Esophagus muscularis mucosa (tissue), 4 donors: ENCODE measurements around the gene HS6ST3. TPM values are rescaled to one million over a fixed set of nuclear protein-coding genes. Genes with fewer than 3 reads are reported as not detected.

Experiments
- DNase-seq: peaks from one replicate; pipeline ENCODE4 v3.0.0-alpha.2; 2017; ENCODE audit errors: extremely low spot score
- H3K27ac ChIP-seq, 4 donors: fragments of 200-600 bp; sonication (generic); replicated peaks in 1 of 4; 1 replicate in 3 of 4; 2 replicates in 1 of 4; pipeline ENCODE4 v1.5.1; 2016 to 2019; ENCODE audit warnings: mild to moderate bottlenecking in 1 of 4
- H3K27me3 ChIP-seq, 4 donors: fragments of 200-600 bp; sonication (generic); one replicate each; pipeline versions ENCODE4 v1.5.1 to v1.6.0; 2016 to 2019
- H3K36me3 ChIP-seq, 4 donors: fragments of 200-600 bp; sonication (generic); one replicate each; pipeline ENCODE4 v1.5.1; 2016 to 2019
- H3K4me1 ChIP-seq, 4 donors: fragments of 200-600 bp; sonication (generic); one replicate each; pipeline ENCODE4 v1.5.1; 2016 to 2019
- H3K4me3 ChIP-seq, 4 donors: fragments of 200-600 bp; sonication (generic); 1 replicate in 2 of 4; 2 replicates in 2 of 4; pipeline ENCODE4 v1.5.1; 2016 to 2019; ENCODE audit warnings: mild to moderate bottlenecking in 4 of 4, moderate library complexity in 1 of 4
- H3K9me3 ChIP-seq, 4 donors: fragments of 200-600 bp; sonication (generic); 1 replicate in 3 of 4; 2 replicates in 1 of 4; pipeline ENCODE4 v1.5.1; 2016 to 2019
- CTCF ChIP-seq, 3 experiments: fragments of 200-600 bp in 2 of 3; fragments of 450-650 bp in 1 of 3; sonication (generic) in 2 of 3; IDR thresholded peaks; one replicate each; pipeline ENCODE4 v1.5.1; 2017 to 2019; ENCODE audit warnings: antibody characterized with exemption in 3 of 3, mild to moderate bottlenecking in 2 of 3, moderate library complexity in 1 of 3
- EP300 ChIP-seq: sonication (generic); formaldehyde crosslinking; IDR thresholded peaks from one replicate; pipeline ENCODE4 v1.6.1; 2017; ENCODE audit warnings: antibody characterized with exemption
- POLR2A ChIP-seq: fragments of 450-650 bp; IDR thresholded peaks from one replicate; pipeline ENCODE4 v1.6.1; 2017; ENCODE audit warnings: antibody characterized with exemption, moderate library complexity, mild to moderate bottlenecking, low read depth
- POLR2AphosphoS5 ChIP-seq, 2 donors: sonication (generic); formaldehyde crosslinking; IDR thresholded peaks; one replicate each; pipeline ENCODE4 v1.6.1; 2017; ENCODE audit warnings: antibody characterized with exemption in 2 of 2
- WGBS: methylation state at CpG from one replicate; pipeline ENCODE4 v1.1.5; 2018; 5-methylcytosine and 5-hydroxymethylcytosine counted together
- intact Hi-C: fragments of 100-400 bp; cut with DNase I; formaldehyde crosslinking; loops from one replicate; pipeline ENCODE4 v1.15.1; 2023
- total RNA-seq, 4 donors: library from RNA; depleted of rRNA; stranded (reverse); fragments of >200 nt; gene quantifications; one replicate each; pipeline versions ENCODE4 v1.1.0 to v1.2.1, GENCODE V29; 2016

The HS6ST3 gene
- total RNA-seq, 4 donors from 2014 or later, result 4.6 to 12.4 (median 7.9) TPM

- no peaks in the 10 kb centered on the region for H3K9me3 ChIP-seq
- intact Hi-C loops, result no loop called here
- no peak for DNase-seq
- peak overlapping the region in 1 of 4 donors; percentile 42 for H3K27ac ChIP-seq
- H3K27me3 ChIP-seq, result no peaks in the 10 kb centered on the region
- no peak overlapping the region for H3K4me3 ChIP-seq
- H3K36me3 ChIP-seq, result no peaks in the 10 kb centered on the region
- TF ChIP-seq POLR2AphosphoS5 (IDR thresholded peaks at IDR 0.05), result peak in 1 of 2 donors; percentile 49
- TF ChIP-seq CTCF (IDR thresholded peaks at IDR 0.05), result no peak
- peaks cover 0 to 9% (median 8%) of the 10 kb centered on the region in 4 donors for H3K4me1 ChIP-seq
- 65% methylated on average over 4 of the region's 4 CpGs for WGBS
Measured at GRCh38 chr13:96816261-96816660, 726.4 kb downstream of the HS6ST3 start.

DNA sequence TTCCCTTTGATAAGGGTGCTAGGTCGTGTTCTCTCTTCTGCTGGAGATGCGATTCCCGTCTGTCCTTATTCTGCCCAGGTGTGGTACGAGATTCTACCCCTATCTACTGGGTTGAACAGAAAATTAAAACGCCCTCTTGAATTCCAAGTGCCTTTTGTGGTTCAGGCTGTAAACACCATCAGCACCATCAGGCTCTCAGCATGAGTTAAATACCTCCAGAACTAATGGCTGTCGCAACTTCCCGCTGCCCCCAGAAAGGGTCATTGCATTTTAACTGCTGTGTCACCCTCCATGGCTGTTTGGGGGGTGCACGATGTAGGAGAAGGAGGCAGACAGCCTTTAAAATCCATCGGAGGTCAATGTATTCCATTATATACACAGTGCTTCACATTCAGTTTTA is 727.0 kb downstream of the HS6ST3 start:
- peak overlapping the region in 1 of 4 donors; percentile 42 for H3K27ac ChIP-seq
- WGBS, result 67% methylated on average over 9 of the region's 9 CpGs
- H3K4me1 ChIP-seq, result peaks cover 0 to 9% (median 8%) of the 10 kb centered on the region in 4 donors

DNA sequence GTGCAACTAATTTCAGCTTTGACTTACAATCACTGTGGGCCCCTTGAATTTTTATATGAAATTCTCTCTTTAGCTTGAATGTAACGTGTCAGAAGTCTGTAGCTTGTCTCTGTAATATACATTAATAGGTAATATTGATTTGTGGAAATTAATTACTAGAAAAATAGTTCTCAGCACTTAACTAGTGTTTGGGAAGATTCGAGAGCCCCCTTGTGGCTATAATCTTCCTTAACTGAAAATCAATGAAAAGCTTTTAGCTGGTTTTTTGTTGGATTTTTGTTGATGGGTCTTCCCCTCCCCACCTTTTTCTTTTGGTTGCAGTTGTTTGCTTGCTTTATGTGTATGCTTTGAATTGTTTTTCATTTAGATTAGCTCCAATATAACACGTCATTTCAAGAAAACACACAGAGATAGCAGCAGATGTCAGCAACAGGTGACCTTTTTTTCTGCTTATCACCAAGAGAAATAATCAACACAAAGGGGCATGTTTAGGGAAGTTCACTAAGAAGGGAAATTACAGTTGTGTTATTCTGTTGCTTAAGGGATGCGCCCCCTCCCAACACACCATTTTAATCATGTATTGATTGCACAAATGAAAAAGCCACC is 727.5 kb downstream of the HS6ST3 start:
- Histone ChIP-seq H3K27ac (no peak overlapping the region), H3K36me3 (no peaks in the 10 kb centered on the region), H3K9me3 (no peaks in the 10 kb centered on the region), H3K4me1 (peaks cover 0 to 9% (median 8%) of the 10 kb centered on the region in 4 donors), H3K27me3 (no peaks in the 10 kb centered on the region), H3K4me3 (no peak overlapping the region)
- intact Hi-C loops, result no loop called here
- no peak for TF ChIP-seq POLR2AphosphoS5 (IDR thresholded peaks at IDR 0.05)
- no peak for TF ChIP-seq EP300
- no peak for TF ChIP-seq POLR2A
- TF ChIP-seq CTCF (IDR thresholded peaks at IDR 0.05), result peak; percentile 38 to 46 (median 45)
- no peak for DNase-seq
- 28% methylated on average over 4 of the region's 4 CpGs for WGBS

More for the DNA sequence above, 727.0 kb downstream of the HS6ST3 start:
- H3K36me3 ChIP-seq, result no peaks in the 10 kb centered on the region
- TF ChIP-seq POLR2AphosphoS5 (IDR thresholded peaks at IDR 0.05) (no peak), EP300 (no peak), CTCF (IDR thresholded peaks at IDR 0.05) (no peak), POLR2A (no peak)
- H3K9me3 ChIP-seq, result no peaks in the 10 kb centered on the region
- H3K4me3 ChIP-seq, result no peak overlapping the region
- H3K27me3 ChIP-seq, result no peaks in the 10 kb centered on the region
- DNase-seq, result no peak
- intact Hi-C loops, result no loop called here

- peaks cover 0 to 9% (median 8%) of the 10 kb centered on the region in 4 donors for H3K4me1 ChIP-seq
- intact Hi-C loops, result no loop called here
- TF ChIP-seq CTCF (IDR thresholded peaks at IDR 0.05) (no peak), POLR2AphosphoS5 (IDR thresholded peaks at IDR 0.05) (no peak), POLR2A (no peak)
Measured at GRCh38 chr13:96819375-96819774, 729.5 kb downstream of the HS6ST3 start.

DNA sequence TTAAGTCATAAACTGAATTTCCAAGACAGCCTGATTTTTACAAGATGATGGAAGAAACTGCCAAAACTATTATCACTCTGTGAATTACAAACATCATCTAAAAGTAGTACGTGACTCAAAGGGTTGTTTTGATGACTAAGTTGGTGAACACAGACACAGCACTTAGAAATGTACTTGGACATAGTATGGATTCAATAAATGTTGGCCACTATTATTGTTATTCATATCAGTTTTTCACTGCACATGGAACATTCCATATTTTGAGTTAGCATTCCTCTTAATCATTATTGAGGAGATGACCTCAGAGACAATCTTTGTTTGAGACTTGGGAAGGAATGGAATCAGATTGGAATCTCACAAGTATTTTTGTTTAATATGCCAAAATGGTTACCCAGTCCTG is 731.5 kb downstream of the HS6ST3 start:
- no peak for DNase-seq
- WGBS, result 89% methylated on average over 1 of the region's 1 CpG
- H3K27me3 ChIP-seq, result no peaks in the 10 kb centered on the region
- TF ChIP-seq POLR2AphosphoS5 (IDR thresholded peaks at IDR 0.05) (no peak), EP300 (no peak), CTCF (IDR thresholded peaks at IDR 0.05) (no peak), POLR2A (no peak)
- H3K4me1 ChIP-seq, result peaks cover 0 to 9% (median 4%) of the 10 kb centered on the region in 4 donors
- no peaks in the 10 kb centered on the region for H3K9me3 ChIP-seq
- H3K4me3 ChIP-seq, result no peak overlapping the region
- intact Hi-C loops, result no loop called here
- H3K27ac ChIP-seq, result no peak overlapping the region
- no peaks in the 10 kb centered on the region for H3K36me3 ChIP-seq

More at GRCh38 chr13:96819375-96819774, 729.5 kb downstream of the HS6ST3 start:
- Histone ChIP-seq H3K36me3 (no peaks in the 10 kb centered on the region), H3K4me3 (no peak overlapping the region), H3K9me3 (no peaks in the 10 kb centered on the region), H3K27ac (no peak overlapping the region), H3K27me3 (no peaks in the 10 kb centered on the region)
- DNase-seq, result no peak
- 85% methylated on average over 5 of the region's 5 CpGs for WGBS
